GM18499 (cell line): ENCODE data around the gene MFAP5.
"Not testable (repeated sequence)": the region's sequence is repeated elsewhere in the genome, so short reads cannot be mapped to it uniquely, and the experiment has no call there.

Source experiments
- ATAC-seq: cut with Tn5 transposase; IDR thresholded peaks from one replicate; pipeline ENCODE4 v1.9.1; 2021; ENCODE audit warnings: moderate number of reproducible peaks; ENCODE audit not compliant: insufficient read depth, unreplicated experiment

The MFAP5 gene

GRCh38 chr12:8676651-8677050 is 14.0 kb upstream of the MFAP5 start:
- no peak for ATAC-seq

GRCh38 chr12:8675591-8676036 is 13.0 kb upstream of the MFAP5 start:
- no peak for ATAC-seq

DNA sequence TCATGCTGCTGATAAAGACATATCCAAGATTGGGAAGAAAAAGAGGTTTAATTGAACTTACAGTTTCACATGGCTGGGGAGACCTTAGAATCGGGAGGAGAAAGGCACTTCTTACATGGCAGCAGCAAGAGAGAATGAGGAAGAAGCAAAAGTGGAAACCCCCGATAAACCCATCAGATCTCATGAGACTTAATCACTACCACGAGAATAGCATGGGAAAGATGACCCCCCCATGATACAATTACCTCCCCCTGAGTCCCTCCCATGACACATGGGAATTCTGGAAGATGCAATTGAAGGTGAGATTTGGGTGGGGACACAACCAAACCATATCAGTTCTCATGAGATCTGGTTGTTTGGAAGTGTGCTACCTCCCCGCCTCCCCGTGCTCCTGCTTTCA is 9.8 kb upstream of the MFAP5 start:
- no peak for ATAC-seq

- ATAC-seq, result no peak
Observed at GRCh38 chr12:8668441-8668840, 5.8 kb upstream of the MFAP5 start.

DNA sequence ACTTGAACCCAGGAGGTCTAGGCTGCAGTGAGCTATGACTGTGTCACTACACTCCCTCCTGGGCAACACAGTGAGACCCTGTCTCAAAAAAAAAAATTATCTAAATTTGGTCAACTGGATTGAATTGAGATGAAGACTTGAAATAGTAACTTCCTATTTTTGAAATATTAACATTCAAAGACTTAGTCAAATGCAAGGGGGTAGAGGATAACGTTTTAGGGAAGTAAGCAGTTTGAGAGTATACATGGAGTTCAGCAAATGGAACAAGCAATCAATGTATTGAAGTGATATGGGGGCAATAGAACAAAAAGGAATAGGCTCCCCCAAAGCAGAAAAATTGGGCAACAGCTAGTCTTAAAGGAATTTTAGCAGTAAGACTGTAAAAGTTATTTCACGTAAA is 4.6 kb upstream of the MFAP5 start:
- no peak for ATAC-seq

DNA sequence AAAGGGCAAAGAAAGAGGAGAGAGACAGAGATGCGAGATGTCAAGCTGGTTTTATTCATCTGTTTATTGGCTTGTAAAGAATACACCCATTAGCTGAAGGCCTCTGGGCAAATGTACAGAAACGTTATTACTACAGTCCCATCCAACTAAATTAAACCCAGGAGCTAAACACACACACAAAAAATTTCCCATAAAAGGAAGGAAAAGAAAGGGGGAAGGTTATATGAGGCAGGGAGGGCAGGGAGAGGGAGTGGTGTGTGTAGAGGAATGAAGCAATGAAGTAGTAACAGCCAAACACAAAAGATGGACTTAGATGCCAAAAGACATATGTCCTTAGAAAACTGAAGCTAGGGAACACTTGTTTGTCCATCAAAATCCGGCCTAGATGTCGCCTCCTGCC is 3.1 kb upstream of the MFAP5 start:
- ATAC-seq, result no peak

- ATAC-seq, result no peak
Observed at GRCh38 chr12:8664228-8664913, 1.7 kb upstream of the MFAP5 start.

- no peak for ATAC-seq
Observed at GRCh38 chr12:8661751-8662150, 875 bp downstream of the MFAP5 start.

DNA sequence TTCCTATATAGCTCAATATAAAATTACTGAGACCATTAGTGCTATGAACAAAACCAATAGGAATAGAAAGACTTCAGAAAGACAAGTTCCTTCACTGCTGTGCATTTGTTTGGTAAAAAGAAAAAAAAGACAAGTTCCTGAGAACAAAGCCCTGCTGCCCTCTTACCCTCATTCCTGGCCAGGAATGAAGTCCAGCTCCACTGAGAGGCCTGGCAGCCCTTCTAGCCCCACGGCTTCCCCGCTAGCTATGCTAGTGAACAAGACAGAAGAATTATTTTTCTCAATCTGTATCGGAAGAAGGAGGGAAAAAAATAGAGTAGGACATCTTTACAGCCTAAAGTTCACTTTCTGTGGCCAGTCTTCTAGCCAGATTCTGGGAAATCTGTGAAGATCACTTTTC is 1.6 kb downstream of the MFAP5 start:
- no peak for ATAC-seq

DNA sequence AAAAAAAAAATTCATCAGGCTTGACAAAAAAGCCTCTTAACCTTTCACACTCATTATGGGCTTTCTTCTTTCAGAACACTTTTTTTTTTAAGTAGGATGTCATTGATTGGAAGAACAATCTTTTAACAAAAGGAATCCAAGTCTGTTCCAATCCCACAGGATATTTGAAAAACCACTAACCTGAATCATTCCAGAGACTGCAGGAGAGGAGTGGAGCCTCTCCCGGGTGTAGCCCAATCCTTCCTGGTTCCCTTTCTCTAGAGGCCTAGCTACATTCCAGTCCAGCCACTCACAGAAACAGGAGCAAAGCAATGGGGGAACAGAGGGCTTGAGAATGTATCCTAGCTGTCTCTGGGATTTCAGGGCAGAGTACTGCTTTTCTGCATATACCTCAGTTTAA is 4.3 kb downstream of the MFAP5 start:
- no peak for ATAC-seq

DNA sequence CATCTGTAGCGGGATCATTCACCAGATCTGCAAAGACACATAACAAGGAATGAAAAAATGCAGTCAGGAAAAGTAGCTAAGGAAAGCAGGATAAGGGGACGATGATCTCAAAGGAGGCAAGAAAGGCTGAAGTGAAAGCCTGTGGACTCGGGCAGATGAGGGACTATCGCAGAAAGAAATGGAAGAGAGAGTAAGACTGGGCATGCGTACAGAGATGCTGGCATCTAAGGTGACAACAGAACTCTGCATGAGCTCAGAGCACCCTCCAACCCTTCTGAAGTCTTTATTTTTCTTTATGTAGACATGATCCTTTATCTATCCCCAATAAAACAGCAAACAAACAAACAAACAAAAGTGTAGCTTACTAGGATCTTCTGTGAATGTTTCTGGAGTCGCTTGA is 7.2 kb downstream of the MFAP5 start:
- ATAC-seq, result no peak

DNA sequence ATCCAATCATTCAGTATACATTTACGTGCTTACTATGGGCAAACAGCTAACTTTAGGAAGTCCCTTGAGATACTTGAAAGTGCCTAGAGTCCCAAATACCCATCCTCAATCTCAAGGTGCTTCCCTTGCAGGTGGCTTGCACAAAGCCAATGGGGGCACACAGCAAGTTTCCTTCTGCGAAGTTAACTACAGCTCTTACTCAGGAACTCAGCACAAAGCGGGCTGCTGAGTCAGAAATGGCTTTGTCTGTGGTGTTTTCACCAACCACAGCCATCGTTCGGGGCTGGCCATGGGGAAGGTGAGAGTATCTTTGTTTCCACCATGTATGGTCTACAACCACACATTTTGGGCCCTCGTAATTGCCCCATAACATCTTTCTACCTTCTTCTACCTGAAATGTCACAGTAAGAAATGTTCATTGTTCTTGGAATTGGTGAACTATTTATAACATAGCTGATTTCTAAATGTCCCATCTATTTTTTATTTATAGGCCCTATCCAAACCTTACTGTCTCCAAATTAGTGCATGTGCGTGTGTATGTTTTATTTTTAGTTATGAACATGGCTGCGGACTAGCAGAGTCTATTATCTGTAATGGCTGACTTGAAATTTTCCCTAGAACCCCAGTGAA is 13.9 kb downstream of the MFAP5 start:
- peak; percentile 69 for ATAC-seq

DNA sequence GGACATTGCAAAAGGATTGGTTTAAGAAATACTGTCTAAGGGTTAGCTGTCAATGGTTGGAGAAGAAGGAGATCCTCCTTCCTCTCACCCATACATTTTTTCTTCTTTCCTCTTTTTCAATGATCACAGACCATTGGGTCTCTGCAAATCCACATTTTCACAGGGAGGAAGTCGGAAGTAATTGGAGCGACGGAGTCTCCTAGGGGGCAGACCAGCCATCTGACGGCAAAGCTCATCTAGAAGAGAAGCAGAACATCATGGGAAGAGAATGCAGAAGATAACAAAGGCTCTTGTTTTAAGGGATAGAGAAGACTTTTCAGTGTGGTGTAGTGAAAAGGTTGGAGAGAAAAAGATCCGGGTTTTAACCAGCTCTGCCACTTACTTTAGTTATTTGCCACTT is 14.7 kb downstream of the MFAP5 start:
- ATAC-seq, result no peak

GRCh38 chr12:8644345-8645248 is 18.0 kb downstream of the MFAP5 start:
- ATAC-seq, result no peak

DNA sequence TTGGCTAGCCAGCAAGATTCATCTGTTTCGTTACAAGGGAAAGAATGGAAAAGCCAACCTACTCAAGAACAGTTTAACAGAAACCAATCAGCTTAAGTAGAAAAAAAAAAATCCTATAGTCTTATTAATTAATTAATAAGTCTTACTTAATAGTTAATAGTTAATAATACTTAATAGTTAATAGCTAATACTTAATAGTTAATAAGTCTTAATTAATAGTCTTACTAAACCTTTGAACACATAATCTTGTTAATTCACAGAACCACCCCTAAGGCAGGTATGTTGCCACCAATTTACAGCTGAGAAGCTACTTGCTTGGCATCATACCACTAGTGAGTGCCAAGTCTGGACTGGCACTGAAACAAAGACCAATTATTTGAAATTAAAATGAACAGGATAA is 19.9 kb downstream of the MFAP5 start:
- no peak for ATAC-seq

GRCh38 chr12:8639936-8640335 is 22.7 kb downstream of the MFAP5 start:
- ATAC-seq, result no peak

DNA sequence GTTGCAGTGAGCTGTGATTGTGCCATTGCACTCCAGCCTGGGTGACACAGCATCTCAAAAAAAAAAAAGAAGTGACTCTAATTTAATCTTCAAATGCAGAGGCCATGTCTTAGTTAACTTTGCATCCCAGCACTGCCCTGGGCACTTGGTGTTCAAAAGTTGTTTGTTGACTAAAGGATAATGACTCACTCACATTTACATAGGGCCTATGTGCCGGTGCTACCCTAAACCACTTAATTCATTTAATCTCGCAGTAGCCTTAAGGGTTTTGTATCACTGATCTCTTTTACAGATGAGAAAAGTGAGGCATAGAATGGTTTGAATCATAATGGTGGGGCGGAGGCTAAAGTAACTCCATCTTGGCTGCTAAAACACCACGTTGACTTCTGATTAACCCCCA is 23.7 kb downstream of the MFAP5 start:
- no peak for ATAC-seq

- no peak for ATAC-seq
Observed at GRCh38 chr12:8637666-8638065, 25.0 kb downstream of the MFAP5 start.

DNA sequence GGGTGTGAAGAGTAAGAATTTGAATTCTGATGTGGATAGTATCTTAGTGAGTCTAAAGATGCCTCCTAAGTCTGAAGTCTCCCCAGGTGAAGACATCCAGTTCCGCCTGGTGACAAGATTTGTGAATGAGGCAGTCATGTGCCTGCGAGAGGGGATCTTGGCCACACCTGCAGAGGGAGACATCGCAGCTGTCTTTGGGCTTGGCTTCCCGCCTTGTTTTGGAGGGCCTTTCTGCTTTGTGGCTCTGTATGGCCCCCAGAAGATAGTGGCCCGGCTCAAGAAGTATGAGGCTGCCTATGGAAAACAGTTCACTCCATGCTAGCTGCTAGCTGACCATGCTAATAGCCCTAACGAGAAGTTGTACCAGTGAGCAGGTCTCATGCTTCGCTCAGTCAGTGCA is 25.4 kb downstream of the MFAP5 start:
- ATAC-seq, result no peak

DNA sequence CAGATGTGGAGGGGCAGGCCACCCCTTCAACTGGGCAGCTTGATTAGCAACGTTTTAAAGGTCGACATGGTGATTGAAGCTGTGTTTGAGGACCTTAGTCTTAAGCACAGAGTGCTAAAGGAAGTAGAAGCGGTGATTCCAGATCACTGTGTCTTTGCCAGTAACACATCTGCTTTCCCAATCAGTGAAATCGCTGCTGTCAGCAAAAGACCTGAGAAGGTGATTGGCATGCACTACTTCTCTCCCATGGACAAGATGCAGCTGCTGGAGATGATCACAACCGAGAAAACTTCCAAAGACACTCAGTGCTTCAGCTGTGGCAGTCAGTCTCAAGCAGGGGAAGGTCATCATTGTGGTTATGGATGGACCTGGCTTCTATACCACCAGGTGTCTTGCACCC is 26.0 kb downstream of the MFAP5 start:
- ATAC-seq, result no peak

- ATAC-seq, result not testable (repeated sequence)
Observed at GRCh38 chr12:8636007-8636346, 26.6 kb downstream of the MFAP5 start.
